Upper lobe of left lung (tissue), 4 donors: ENCODE data around the gene KRT13.

ENCODE experiments used
- EP300 ChIP-seq, 4 donors: sonication (generic); formaldehyde crosslinking; IDR thresholded peaks; one replicate each; pipeline ENCODE4 v1.5.1; 2017; ENCODE audit warnings: antibody characterized with exemption in 4 of 4, control low read depth in 2 of 4
- POLR2A ChIP-seq, 4 donors: fragments of 450-650 bp; IDR thresholded peaks; one replicate each; pipeline ENCODE4 v1.5.1; 2016 to 2017; ENCODE audit warnings: antibody characterized with exemption in 4 of 4, mild to moderate bottlenecking in 2 of 4
- POLR2AphosphoS5 ChIP-seq, 2 donors: sonication (generic); formaldehyde crosslinking; IDR thresholded peaks; one replicate each; pipeline ENCODE4 v1.5.1; 2017; ENCODE audit warnings: antibody characterized with exemption in 2 of 2
- TF ChIP-seq, protein P1 (sequence below), 6 experiments: fragments of 450-650 bp in 4 of 6; fragments of 200-600 bp in 2 of 6; sonication (generic) in 2 of 6; IDR thresholded peaks; one replicate each; pipeline ENCODE4 v1.5.1; 2016 to 2019; ENCODE audit warnings: antibody characterized with exemption in 6 of 6

GRCh38 chr17:41511716-41512115, 6.3 kb upstream of the KRT13 start:
- TF ChIP-seq, protein P1, sequence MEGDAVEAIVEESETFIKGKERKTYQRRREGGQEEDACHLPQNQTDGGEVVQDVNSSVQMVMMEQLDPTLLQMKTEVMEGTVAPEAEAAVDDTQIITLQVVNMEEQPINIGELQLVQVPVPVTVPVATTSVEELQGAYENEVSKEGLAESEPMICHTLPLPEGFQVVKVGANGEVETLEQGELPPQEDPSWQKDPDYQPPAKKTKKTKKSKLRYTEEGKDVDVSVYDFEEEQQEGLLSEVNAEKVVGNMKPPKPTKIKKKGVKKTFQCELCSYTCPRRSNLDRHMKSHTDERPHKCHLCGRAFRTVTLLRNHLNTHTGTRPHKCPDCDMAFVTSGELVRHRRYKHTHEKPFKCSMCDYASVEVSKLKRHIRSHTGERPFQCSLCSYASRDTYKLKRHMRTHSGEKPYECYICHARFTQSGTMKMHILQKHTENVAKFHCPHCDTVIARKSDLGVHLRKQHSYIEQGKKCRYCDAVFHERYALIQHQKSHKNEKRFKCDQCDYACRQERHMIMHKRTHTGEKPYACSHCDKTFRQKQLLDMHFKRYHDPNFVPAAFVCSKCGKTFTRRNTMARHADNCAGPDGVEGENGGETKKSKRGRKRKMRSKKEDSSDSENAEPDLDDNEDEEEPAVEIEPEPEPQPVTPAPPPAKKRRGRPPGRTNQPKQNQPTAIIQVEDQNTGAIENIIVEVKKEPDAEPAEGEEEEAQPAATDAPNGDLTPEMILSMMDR (IDR thresholded peaks at IDR 0.05): no peak
- no peak for TF ChIP-seq POLR2AphosphoS5 (IDR thresholded peaks at IDR 0.05)
- no peak for TF ChIP-seq POLR2A (IDR thresholded peaks at IDR 0.05)
- no peak for TF ChIP-seq EP300 (IDR thresholded peaks at IDR 0.05)
